Neural cell (in vitro differentiated cells): ENCODE data around the gene SGCD.

ENCODE experiments used
- CTCF ChIP-seq: fragments of 450-650 bp; IDR thresholded peaks from 2 replicates; pipeline ENCODE4 v1.5.1; 2014; ENCODE audit warnings: antibody characterized with exemption, mild to moderate bottlenecking, moderate library complexity; ENCODE audit not compliant: poor library complexity, severe bottlenecking
- EP300 ChIP-seq: fragments of 450-650 bp; conservative IDR thresholded peaks from 2 replicates; pipeline ENCODE4 v1.6.1; 2014; ENCODE audit warnings: antibody characterized with exemption, mild to moderate bottlenecking, moderate library complexity; ENCODE audit not compliant: poor library complexity, severe bottlenecking
- EZH2 ChIP-seq: fragments of 200-600, 300-800 bp; shearing (Covaris generic), sonication (generic); IDR thresholded peaks from 2 replicates; pipeline ENCODE4 v1.6.1; 2014; ENCODE audit warnings: antibody characterized with exemption, low read length, borderline replicate concordance, mild to moderate bottlenecking; ENCODE audit not compliant: insufficient read depth, poor library complexity, severe bottlenecking
- MXI1 ChIP-seq: fragments of 450-650 bp; conservative IDR thresholded peaks from 2 replicates; pipeline ENCODE4 v1.6.1; 2014; ENCODE audit warnings: antibody characterized with exemption, mild to moderate bottlenecking; ENCODE audit not compliant: poor library complexity, severe bottlenecking
- POLR2AphosphoS5 ChIP-seq: IDR thresholded peaks from 2 replicates; pipeline ENCODE4 v1.6.1; 2012
- RAD21 ChIP-seq: fragments of 450-650 bp; conservative IDR thresholded peaks from 2 replicates; pipeline ENCODE4 v1.6.1; 2014; ENCODE audit warnings: antibody characterized with exemption, mild to moderate bottlenecking, moderate library complexity
- SMC3 ChIP-seq: fragments of 450-650 bp; conservative IDR thresholded peaks from 2 replicates; pipeline ENCODE4 v1.6.1; 2014; ENCODE audit warnings: antibody characterized with exemption, mild to moderate bottlenecking, moderate library complexity; ENCODE audit not compliant: poor library complexity
- TAF1 ChIP-seq: IDR thresholded peaks from 2 replicates; pipeline ENCODE4 v1.6.1; 2012; ENCODE audit warnings: low read depth

GRCh38 chr5:156617426-156617825, 290.5 kb downstream of the SGCD start:
- no peak for TF ChIP-seq CTCF
- TF ChIP-seq EZH2 = no peak
- no peak for TF ChIP-seq RAD21
- no peak for TF ChIP-seq TAF1
- TF ChIP-seq EP300 = no peak
- no peak for TF ChIP-seq POLR2AphosphoS5
- TF ChIP-seq MXI1 = no peak
- TF ChIP-seq SMC3 = no peak
